Activated CD8-positive, alpha-beta memory T cell treated with anti-CD3 and anti-CD28 coated beads, Interleukin-2, amount 10 ng/mL, durations not matched to agents 7 days and 5 days (primary cell): ENCODE results near the gene TYW1B. TPM values are rescaled to one million over a fixed set of nuclear protein-coding genes. Genes with fewer than 3 reads are reported as not detected.
A peak's percentile ranks its signal among the peaks of the same experiment; 100 is the strongest.
"Not testable (repeated sequence)": the region's sequence is repeated elsewhere in the genome, so short reads cannot be mapped to it uniquely, and the experiment has no call there.

Experiments
- ATAC-seq: fragments of 150-1000 bp; cut with Tn5 transposase; one replicate; pipeline ENCODE4 v1.10.0; 2021; ENCODE audit warnings: moderate library complexity
- CTCF ChIA-PET: fragments of 350-600 bp; sonication (Branson Sonifier 250); formaldehyde crosslinking; loops from one replicate; lab custom pipeline; 2021; ENCODE audit warnings: antibody characterized with exemption; lab: Charles Lee
- DNase-seq: peaks from one replicate; pipeline ENCODE4 v3.0.0-alpha.2; 2020
- H3K27ac Mint-ChIP-seq: one replicate; pipeline ENCODE4 v1.8.0; 2021; ENCODE audit warnings: mild to moderate bottlenecking, mixed read lengths
- H3K27me3 Mint-ChIP-seq: one replicate; pipeline ENCODE4 v1.8.0; 2021; ENCODE audit warnings: mixed read lengths
- H3K36me3 Mint-ChIP-seq: one replicate; pipeline ENCODE4 v1.8.0; 2021; ENCODE audit warnings: mild to moderate bottlenecking, mixed read lengths
- H3K4me1 Mint-ChIP-seq: one replicate; pipeline ENCODE4 v1.8.0; 2021; ENCODE audit warnings: mixed read lengths
- H3K4me3 Mint-ChIP-seq: one replicate; pipeline ENCODE4 v1.8.0; 2021; ENCODE audit warnings: mild to moderate bottlenecking, moderate library complexity, mixed read lengths
- H3K9me3 Mint-ChIP-seq: one replicate; pipeline ENCODE4 v1.8.0; 2022; ENCODE audit warnings: low read depth, mixed read lengths
- total RNA-seq, 2 experiments: library from RNA; stranded (reverse); gene quantifications; one replicate each; pipeline ENCODE4 v1.2.3, GENCODE V29; 2021

Gene TYW1B, protein sequence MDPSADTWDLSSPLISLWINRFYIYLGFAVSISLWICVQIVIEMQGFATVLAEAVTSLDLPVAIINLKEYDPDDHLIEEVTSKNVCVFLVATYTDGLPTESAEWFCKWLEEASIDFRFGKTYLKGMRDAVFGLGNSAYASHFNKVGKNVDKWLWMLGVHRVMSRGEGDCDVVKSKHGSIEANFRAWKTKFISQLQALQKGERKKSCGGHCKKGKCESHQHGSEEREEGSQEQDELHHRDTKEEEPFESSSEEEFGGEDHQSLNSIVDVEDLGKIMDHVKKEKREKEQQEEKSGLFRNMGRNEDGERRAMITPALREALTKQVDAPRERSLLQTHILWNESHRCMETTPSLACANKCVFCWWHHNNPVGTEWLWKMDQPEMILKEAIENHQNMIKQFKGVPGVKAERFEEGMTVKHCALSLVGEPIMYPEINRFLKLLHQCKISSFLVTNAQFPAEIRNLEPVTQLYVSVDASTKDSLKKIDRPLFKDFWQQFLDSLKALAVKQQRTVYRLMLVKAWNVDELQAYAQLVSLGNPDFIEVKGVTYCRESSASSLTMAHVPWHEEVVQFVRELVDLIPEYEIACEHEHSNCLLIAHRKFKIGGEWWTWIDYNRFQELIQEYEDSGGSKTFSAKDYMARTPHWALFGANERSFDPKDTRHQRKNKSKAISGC
- total RNA-seq: 1 to 10 TPM; 4.2 to 4.4 TPM

DNA sequence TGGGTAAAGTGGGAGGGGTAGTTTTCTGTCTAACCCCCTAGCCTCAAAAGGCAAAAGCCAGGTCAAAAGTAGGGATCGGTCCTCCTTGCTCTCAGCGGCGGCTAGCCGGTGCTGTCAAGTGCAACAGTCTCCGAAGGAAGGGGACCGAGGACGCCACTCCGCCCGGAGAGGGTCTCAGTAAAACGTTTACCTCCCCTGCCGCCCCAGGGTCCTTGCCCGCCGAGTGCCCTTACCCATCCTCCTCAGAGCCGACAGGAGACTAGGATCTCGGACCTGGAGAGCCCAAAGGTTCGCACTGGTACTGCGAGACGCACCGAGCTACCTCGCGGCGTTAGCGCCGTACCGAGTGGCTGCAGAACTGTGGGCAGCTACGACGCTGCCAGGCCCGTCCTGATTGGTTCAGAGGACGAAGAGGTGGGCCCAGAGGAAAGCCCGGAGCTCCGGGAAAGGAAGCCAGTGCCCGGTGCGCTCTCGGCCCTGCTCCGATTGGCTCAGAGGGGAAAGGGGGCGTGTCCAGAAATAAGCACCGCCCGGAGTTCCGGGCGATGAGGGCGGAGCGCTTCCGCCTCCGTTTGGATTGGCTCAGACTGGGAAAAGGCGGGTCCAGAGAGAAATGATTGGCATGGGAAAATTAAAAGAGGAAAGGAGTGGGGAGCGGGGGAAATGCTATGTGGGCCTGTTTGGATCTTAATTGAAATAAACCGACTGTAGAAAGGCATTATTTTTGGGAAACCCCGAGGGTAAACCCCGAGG lies at the start of gene TYW1B:
Gene TYW1B, minus strand, starts transcription at position 362 of the 753 bp plus-strand sequence. Its CDS starts 125 bp downstream, at position 237.
- CTCF ChIA-PET: interaction anchor here (0.6 to 2.0 kb wide), 3 partner anchors 34 to 906 kb away, joined by 3 to 4 read pairs (median 4); no protein-coding TSS in a partner anchor
- H3K27me3 Mint-ChIP-seq, H3K9me3 Mint-ChIP-seq: not testable (repeated sequence)
- ATAC-seq: peak; percentile 93
- peak; percentile 98 for DNase-seq
- Mint-ChIP-seq H3K4me3 (peak within 1 kb of the TSS; percentile 95), H3K36me3 (peaks cover 11% of the 10 kb centered on the region), H3K27ac (peak within 1 kb of the TSS; percentile 89), H3K4me1 (peaks cover 24% of the 10 kb centered on the region)

DNA sequence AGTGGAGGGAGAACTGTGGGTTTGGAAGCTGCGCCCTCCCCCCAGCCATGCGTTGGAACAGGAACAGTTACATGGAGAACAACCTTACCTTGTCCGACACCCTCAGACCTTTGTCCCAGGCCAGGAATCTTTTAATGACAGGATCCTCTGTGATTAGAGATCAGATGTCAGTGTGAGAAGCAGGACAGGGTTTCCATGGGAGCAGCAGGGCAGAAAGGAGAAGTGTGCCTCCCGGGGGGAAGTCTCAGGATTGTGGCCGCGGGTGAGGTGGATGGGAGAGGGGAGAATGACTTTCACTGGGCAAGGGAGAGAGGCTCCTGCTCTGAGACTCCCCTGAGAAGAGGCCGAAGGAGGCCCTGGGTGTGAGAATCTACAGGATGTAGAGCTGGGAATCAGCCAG lies 39.6 kb upstream of the TYW1B start:
- H3K9me3 Mint-ChIP-seq, H3K4me1 Mint-ChIP-seq, DNase-seq, H3K27me3 Mint-ChIP-seq, ATAC-seq, CTCF ChIA-PET, H3K36me3 Mint-ChIP-seq, H3K4me3 Mint-ChIP-seq, H3K27ac Mint-ChIP-seq: not testable (repeated sequence)

DNA sequence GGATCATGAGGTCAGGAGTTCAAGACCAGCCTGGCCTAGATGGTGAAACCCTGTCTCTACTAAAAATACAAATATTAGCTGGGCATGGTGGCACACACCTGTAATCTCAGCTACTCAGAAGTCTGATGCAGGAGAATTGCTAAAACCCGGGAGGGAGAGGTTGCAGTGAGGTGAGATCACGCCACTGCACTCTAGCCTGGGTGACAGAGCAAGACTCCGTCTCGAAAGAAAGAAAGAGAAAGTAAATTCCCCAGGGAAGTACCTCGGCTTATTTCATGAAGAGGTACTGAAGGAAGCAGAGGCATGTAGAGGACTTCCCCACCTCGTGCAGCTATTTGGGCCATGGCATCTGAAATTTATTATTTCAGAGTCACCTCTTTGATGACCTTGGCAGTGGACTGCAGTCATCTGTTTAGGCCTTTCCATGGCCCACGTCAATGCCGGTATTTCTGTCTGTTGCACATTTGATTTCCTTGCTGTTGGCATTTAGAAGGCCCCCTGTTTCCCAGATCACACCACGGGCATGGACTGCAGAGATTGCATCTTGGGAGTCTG lies 30.9 kb upstream of the TYW1B start:
- not testable (repeated sequence) for ATAC-seq, H3K9me3 Mint-ChIP-seq

DNA sequence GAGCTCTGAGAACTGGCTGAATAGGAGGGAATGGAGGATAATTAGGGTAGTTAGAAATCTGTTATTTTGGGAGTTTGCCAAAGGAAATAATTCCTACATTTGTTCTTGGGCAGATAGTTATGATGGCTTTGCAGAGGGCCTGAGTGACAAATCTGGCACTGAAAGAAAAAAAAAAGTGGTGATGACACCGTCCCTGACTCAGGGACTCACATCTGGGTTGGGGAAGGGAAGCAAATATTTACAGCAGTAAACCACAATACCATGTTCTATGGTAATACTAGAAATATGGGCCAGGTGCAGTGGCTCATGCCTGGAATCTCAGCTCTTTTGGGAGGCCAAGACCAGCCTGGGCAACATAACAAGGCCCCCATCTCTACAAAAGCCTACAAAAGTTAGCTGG lies 29.9 kb upstream of the TYW1B start:
- H3K36me3 Mint-ChIP-seq, ATAC-seq, H3K27me3 Mint-ChIP-seq, DNase-seq, H3K4me1 Mint-ChIP-seq, H3K9me3 Mint-ChIP-seq, H3K27ac Mint-ChIP-seq, CTCF ChIA-PET, H3K4me3 Mint-ChIP-seq: not testable (repeated sequence)

More for the DNA sequence above, 30.9 kb upstream of the TYW1B start:
- H3K4me1 Mint-ChIP-seq, DNase-seq, H3K27ac Mint-ChIP-seq, H3K36me3 Mint-ChIP-seq, CTCF ChIA-PET, H3K4me3 Mint-ChIP-seq, H3K27me3 Mint-ChIP-seq: not testable (repeated sequence)

DNA sequence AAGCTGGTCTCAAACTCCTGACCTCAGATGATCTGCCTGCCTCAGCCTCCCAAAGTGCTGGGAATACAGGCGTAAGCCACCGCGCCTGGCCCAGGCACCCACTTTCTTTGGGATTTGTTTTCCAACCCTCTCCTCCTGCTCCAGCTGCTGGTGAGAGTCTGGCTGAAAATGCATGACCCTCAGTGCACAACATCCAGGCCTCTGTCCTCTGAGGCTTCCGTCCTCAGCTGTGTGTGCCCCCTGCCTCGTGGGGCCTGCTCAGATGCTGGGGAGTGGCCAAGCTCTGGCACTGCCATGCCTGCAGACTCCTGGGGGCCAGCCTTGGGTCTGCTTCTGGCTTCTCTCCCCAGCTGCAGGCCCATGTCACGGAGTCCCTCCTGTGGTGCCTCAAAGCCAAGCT lies 27.3 kb upstream of the TYW1B start:
- CTCF ChIA-PET, H3K27me3 Mint-ChIP-seq, H3K9me3 Mint-ChIP-seq, H3K4me3 Mint-ChIP-seq, H3K27ac Mint-ChIP-seq, DNase-seq, H3K36me3 Mint-ChIP-seq, H3K4me1 Mint-ChIP-seq, ATAC-seq: not testable (repeated sequence)

DNA sequence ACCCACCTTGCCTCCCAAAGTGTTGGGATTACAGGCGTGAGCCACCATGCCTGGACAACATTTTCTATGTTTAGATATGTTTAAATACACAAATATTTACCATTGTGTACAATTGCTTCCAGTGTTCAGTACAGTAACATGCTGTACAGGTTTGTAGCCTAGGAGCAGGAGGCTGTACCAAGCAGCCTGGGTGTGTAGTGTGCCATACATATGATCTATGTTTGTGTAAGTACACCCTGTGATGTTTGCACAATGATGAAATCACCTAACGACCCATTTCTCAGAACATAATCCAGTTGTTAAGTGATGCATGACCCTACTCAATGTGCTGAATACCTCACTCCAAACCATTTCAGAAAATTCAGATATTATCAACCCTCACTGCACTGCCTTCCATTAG lies 24.9 kb upstream of the TYW1B start:
- H3K27ac Mint-ChIP-seq, H3K4me1 Mint-ChIP-seq, H3K9me3 Mint-ChIP-seq, DNase-seq, H3K27me3 Mint-ChIP-seq, ATAC-seq, H3K36me3 Mint-ChIP-seq, CTCF ChIA-PET, H3K4me3 Mint-ChIP-seq: not testable (repeated sequence)

DNA sequence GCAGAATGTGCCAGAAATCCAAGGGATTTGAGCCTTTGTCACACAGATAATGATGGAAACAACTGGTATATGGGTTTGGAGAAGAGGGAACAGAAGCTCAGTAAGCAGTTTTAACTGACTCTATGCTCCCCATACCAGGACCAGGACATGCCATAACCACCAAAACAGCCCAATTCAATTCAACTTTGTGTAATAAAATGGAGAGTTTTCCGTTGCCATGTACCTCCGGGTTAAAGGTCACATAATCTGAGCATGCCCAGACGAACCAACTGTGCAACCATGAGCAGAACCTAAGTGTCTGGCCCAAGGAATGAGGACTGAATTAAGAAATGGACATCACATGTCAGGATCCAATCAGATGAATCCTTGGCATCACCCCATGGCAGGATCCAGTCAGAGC lies 22.7 kb upstream of the TYW1B start:
- H3K27ac Mint-ChIP-seq, H3K36me3 Mint-ChIP-seq, DNase-seq, H3K27me3 Mint-ChIP-seq, H3K4me1 Mint-ChIP-seq, H3K9me3 Mint-ChIP-seq, CTCF ChIA-PET, ATAC-seq, H3K4me3 Mint-ChIP-seq: not testable (repeated sequence)

DNA sequence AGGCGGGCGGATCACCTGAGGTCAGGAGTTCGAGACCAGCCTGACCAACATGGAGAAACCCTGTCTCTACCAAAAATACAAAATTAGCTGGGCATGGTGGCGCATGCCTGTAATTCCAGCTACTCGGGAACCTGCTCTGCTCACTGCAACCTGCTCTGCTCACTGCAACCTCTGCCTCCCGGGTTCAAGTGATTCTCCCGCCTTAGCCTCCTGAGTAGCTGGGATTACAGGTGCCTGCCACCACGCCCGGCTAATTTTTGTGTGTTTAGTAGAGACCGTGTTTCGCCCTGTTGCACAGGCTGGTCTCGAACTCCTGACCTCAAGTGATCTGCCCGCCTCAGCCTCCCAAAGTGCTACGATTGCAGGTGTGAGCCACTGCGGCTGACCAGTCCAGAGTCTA lies 16.1 kb upstream of the TYW1B start:
- H3K4me1 Mint-ChIP-seq, ATAC-seq, DNase-seq, H3K27me3 Mint-ChIP-seq, H3K27ac Mint-ChIP-seq, H3K4me3 Mint-ChIP-seq, CTCF ChIA-PET: not testable (repeated sequence)
- peaks cover 13% of the 10 kb centered on the region for H3K9me3 Mint-ChIP-seq
- H3K36me3 Mint-ChIP-seq: peaks cover 15% of the 10 kb centered on the region

DNA sequence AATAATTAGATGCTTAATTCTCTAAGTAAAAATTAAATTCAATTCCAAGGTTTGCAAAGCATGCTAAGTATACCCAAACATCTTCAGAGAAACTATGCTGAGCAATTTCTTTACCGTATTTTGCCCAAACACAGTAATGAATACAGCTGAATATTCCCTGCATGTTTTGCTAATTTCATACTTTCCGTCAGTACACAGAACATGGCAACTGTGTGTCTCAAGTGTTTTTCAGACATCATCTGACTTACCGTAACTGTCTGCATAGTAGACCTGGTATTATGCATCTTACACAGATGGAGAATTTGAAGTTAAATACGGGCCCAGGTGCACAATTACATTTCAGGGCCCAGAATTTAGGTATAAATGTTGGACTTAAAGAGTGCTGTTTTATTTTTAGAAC lies 15.2 kb upstream of the TYW1B start:
- DNase-seq, H3K4me3 Mint-ChIP-seq, H3K4me1 Mint-ChIP-seq, H3K27me3 Mint-ChIP-seq, CTCF ChIA-PET, ATAC-seq, H3K27ac Mint-ChIP-seq: not testable (repeated sequence)
- H3K9me3 Mint-ChIP-seq: peaks cover 13% of the 10 kb centered on the region
- H3K36me3 Mint-ChIP-seq: peaks cover 21% of the 10 kb centered on the region

DNA sequence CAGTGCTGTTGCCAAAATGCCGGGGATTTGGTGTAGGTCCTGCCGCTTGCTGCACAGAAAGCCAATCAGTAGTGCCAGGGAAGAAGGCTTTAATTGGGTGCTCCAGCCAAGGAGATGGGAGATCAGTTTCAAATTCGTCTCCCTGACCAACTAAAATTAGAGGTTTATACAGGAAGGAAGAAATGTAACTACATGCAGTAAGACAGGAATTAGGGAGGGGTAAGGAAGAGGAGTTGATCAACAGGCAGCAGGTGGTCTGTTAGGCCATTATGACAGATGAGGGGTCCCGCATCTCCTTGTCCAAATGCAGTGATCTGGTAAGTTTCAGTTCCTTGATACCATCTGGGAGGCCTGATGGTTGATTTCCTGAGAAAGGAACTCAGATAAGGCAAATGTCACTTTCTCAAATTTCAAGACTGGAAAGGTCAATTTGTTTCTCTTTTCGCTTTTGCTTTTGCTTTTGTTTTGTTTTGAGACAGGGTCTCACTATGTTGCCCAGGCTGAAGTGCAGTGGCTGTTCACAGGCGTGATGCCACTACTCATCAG lies 13.0 kb upstream of the TYW1B start:
- H3K27me3 Mint-ChIP-seq, H3K4me3 Mint-ChIP-seq, ATAC-seq, CTCF ChIA-PET, DNase-seq, H3K27ac Mint-ChIP-seq, H3K4me1 Mint-ChIP-seq: not testable (repeated sequence)
- peaks cover 32% of the 10 kb centered on the region for H3K36me3 Mint-ChIP-seq
- H3K9me3 Mint-ChIP-seq: peaks cover 13% of the 10 kb centered on the region

DNA sequence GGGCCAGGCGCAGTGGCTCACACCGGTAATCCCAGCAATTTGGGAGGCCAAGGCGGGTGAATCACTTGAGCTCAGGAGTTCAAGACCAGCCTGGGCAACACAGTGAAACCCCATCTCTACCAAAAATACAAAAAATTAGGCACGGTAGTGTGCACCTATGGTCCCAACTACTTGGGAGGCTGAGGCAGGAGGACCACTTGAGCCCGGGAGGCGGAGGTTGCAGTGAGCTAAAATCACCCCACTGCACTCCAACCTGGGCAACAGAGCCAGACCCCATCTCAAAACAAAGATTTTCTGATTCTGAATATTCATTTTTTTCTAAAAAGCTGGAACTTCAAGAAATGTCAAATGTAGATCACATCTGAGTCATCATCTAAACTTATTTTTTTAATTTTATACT lies 10.3 kb upstream of the TYW1B start:
- H3K4me3 Mint-ChIP-seq, ATAC-seq, H3K27me3 Mint-ChIP-seq, H3K4me1 Mint-ChIP-seq, DNase-seq, H3K27ac Mint-ChIP-seq, CTCF ChIA-PET: not testable (repeated sequence)
- peaks cover 13% of the 10 kb centered on the region for H3K9me3 Mint-ChIP-seq
- H3K36me3 Mint-ChIP-seq: peaks cover 39% of the 10 kb centered on the region

DNA sequence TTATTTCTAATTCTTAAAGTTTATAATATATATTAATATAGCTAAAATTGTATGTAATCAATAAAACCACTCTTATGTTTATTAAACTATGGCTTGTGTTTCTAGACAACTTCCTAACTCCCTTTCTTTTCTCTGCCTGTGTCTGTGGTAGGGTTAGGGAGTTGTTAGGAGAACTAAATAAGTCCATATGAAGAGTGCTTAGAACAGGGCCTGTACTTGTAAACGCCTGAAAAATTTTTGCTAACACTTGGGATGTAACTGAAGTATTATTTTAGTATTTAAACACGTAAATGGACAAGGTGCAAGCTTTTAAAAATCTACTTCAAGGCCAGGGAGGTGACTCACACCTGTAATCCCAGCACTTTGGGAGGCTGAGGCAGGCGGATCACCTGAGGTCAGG lies 9.3 kb upstream of the TYW1B start:
- CTCF ChIA-PET: not testable (repeated sequence)

DNA sequence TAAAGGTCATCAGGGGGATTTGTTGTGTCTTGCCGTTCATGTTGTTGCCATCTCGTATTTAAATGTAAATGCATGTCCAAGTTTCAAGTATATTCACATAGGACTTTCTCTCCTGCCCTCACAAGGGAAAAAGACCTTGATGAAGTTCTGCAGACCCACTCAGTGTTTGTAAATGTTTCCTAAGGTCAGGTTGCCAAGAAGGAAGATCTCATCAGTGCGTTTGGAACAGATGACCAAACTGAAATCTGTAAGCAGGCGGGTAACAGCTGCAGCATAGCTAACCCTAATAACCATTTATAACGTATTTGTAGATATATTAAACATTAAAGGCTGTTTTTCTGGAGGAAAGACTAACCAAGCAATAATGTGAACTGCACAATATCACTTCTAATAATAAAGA lies 2.6 kb upstream of the TYW1B start:
- Mint-ChIP-seq H3K4me1 (peaks cover 26% of the 10 kb centered on the region), H3K36me3 (peaks cover 18% of the 10 kb centered on the region), H3K4me3 (peak overlapping the region; percentile 95), H3K27ac (peak overlapping the region; percentile 98)
- CTCF ChIA-PET, ATAC-seq, H3K27me3 Mint-ChIP-seq, H3K9me3 Mint-ChIP-seq, DNase-seq: not testable (repeated sequence)

More for the DNA sequence above, 9.3 kb upstream of the TYW1B start:
- peaks cover 13% of the 10 kb centered on the region for H3K9me3 Mint-ChIP-seq
- H3K27me3 Mint-ChIP-seq, DNase-seq, H3K27ac Mint-ChIP-seq, H3K4me3 Mint-ChIP-seq, H3K4me1 Mint-ChIP-seq, ATAC-seq: not testable (repeated sequence)
- H3K36me3 Mint-ChIP-seq: peaks cover 47% of the 10 kb centered on the region
